Uterus (tissue), 2 donors: ENCODE data around the gene WDTC1.

ENCODE experiments used
- POLR2A ChIP-seq, 2 donors: fragments of 450-650 bp; IDR thresholded peaks; one replicate each; pipeline ENCODE4 v1.6.1; 2016; ENCODE audit warnings: antibody characterized with exemption in 2 of 2, mild to moderate bottlenecking in 1 of 2, moderate library complexity in 1 of 2
- TF ChIP-seq, protein P1 (sequence below), 4 experiments: fragments of 200-600 bp in 2 of 4; fragments of 450-650 bp in 2 of 4; sonication (generic) in 2 of 4; IDR thresholded peaks; one replicate each; pipeline ENCODE4 v1.5.1; 2016 to 2019; ENCODE audit warnings: antibody characterized with exemption in 4 of 4, mild to moderate bottlenecking in 2 of 4, moderate library complexity in 1 of 4

- TF ChIP-seq POLR2A (IDR thresholded peaks at IDR 0.05), result no peak
- TF ChIP-seq, protein P1, sequence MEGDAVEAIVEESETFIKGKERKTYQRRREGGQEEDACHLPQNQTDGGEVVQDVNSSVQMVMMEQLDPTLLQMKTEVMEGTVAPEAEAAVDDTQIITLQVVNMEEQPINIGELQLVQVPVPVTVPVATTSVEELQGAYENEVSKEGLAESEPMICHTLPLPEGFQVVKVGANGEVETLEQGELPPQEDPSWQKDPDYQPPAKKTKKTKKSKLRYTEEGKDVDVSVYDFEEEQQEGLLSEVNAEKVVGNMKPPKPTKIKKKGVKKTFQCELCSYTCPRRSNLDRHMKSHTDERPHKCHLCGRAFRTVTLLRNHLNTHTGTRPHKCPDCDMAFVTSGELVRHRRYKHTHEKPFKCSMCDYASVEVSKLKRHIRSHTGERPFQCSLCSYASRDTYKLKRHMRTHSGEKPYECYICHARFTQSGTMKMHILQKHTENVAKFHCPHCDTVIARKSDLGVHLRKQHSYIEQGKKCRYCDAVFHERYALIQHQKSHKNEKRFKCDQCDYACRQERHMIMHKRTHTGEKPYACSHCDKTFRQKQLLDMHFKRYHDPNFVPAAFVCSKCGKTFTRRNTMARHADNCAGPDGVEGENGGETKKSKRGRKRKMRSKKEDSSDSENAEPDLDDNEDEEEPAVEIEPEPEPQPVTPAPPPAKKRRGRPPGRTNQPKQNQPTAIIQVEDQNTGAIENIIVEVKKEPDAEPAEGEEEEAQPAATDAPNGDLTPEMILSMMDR (IDR thresholded peaks at IDR 0.05), result no peak
Observed at GRCh38 chr1:27301582-27302199, 67.3 kb downstream of the WDTC1 start.
